Ectodermal cell (in vitro differentiated cells): Measurements from ENCODE around the gene NDUFS2.

Experiments
- H3K27ac ChIP-seq: 2 replicates; pipeline ENCODE4 v1.7.0; 2013; ENCODE audit warnings: mild to moderate bottlenecking, low read depth, low read length; ENCODE audit not compliant: insufficient read depth, poor library complexity, severe bottlenecking
- H3K27me3 ChIP-seq: 2 replicates; pipeline ENCODE4 v1.7.0; 2013; ENCODE audit warnings: mild to moderate bottlenecking, low read length; ENCODE audit not compliant: insufficient read depth, control insufficient read depth, poor library complexity, severe bottlenecking
- H3K36me3 ChIP-seq: one replicate; pipeline ENCODE4 v1.7.0; 2013; ENCODE audit warnings: low read length; ENCODE audit not compliant: control insufficient read depth, insufficient read depth
- H3K4me1 ChIP-seq: one replicate; pipeline ENCODE4 v1.7.0; 2013; ENCODE audit warnings: low read length; ENCODE audit not compliant: control insufficient read depth, insufficient read depth
- H3K4me3 ChIP-seq: 2 replicates; pipeline ENCODE4 v1.7.0; 2013; ENCODE audit warnings: low read depth, low read length, control low read depth; ENCODE audit not compliant: insufficient read depth
- H3K9me3 ChIP-seq: 2 replicates; pipeline ENCODE4 v1.7.0; 2013; ENCODE audit warnings: mild to moderate bottlenecking, low read length, moderate library complexity; ENCODE audit not compliant: control insufficient read depth
- WGBS, 2 experiments: methylation state at CpG; one replicate each; pipeline ENCODE4 v1.1.7; 2013; ENCODE audit warnings: missing lambda C conversion rate in 2 of 2; 5-methylcytosine and 5-hydroxymethylcytosine counted together

The NDUFS2 gene

DNA sequence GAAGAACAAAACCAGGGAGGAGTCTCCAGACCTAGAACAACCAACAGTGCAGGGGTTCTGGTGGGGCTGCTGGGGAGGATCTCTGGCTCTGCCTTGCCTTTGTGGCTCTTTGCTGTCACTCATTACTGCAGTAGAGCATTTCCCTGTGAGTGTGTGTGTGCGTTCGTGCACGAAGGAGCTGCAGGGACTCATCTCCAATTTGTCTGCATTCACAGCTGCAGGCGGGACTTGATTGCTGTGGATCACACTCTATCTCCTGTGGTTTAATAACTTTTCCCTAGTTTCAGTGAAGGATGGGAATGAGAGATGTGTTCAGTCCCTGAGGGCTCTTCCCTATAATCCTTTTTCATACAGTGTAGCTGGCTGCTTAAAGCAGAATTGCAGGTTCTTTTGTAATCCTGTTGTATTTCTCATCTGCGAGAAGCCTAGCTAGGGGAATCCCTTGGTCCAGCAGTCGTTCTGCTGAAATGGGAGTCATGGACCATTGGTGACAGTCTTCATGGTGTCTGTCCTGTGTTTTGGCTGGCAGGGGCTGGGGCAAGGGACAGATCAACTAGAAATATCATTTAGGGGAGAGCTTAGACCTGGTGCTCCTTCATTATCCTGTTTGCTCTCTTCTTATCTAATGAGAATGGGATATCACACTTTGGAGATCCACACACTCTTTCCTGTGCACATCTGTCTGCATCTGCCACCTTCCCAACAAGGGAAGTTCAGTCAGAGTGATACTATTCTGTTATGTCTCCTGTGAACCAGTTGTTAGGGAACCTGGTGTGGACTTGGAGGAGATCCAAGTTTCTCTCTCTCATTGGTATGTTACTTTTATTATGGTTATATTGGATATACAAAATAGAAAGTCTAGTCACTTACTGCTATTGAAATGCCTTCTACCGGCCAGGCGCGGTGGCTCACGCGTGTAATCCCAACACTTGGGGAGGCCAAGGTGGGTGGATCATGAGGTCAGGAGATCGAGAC, 59.4 kb downstream of the NDUFS2 start:
- Histone ChIP-seq H3K4me3 (no peak overlapping the region), H3K36me3 (no peaks in the 10 kb centered on the region), H3K4me1 (peaks cover 7% of the 10 kb centered on the region), H3K9me3 (peaks cover 4% of the 10 kb centered on the region), H3K27me3 (peaks cover 42% of the 10 kb centered on the region), H3K27ac (no peak overlapping the region)
- 75 to 89% methylated on average over 11 of the region's 12 CpGs for WGBS, 2 experiments
